H1 (cell line): ENCODE results near the gene MTCH1. TPM values are rescaled to one million over a fixed set of nuclear protein-coding genes. Genes with fewer than 3 reads are reported as not detected.

Experiments
- CTCF ChIA-PET: fragments of 300-600 bp; sonication (Branson Sonifier 250); formaldehyde crosslinking; loops from one replicate; lab custom pipeline; 2021; ENCODE audit not compliant: partially characterized antibody; lab: Charles Lee
- POLR2A ChIA-PET: fragments of 300-600 bp; sonication (Branson Sonifier 250); formaldehyde crosslinking; loops from one replicate; lab custom pipeline; 2021; ENCODE audit warnings: inconsistent platforms; ENCODE audit not compliant: partially characterized antibody; lab: Charles Lee
- DNase-seq, 2 experiments: peaks; one replicate each; pipeline versions ENCODE4 v3.0.0 to v3.0.0-alpha.2; 2010 to 2022; ENCODE audit warnings: low spot score in 2 of 2, low read depth in 1 of 2, mixed read lengths in 1 of 2
- FAIRE-seq: peaks from 2 replicates; lab custom pipeline; 2011; peaks lifted over from hg19 to GRCh38; lab: Jason Lieb, UNC
- H2AFZ ChIP-seq: 2 replicates; pipeline ENCODE4 v1.8.1; 2012; ENCODE audit warnings: low read length, inconsistent platforms
- H2AK5ac ChIP-seq: 2 replicates; pipeline ENCODE4 v1.6.1; 2013; ENCODE audit warnings: low read depth, low read length
- H2BK120ac ChIP-seq: replicated peaks from 2 replicates; pipeline ENCODE3; 2013; ENCODE audit warnings: low read depth, low read length, inconsistent platforms
- H2BK12ac ChIP-seq: 2 replicates; pipeline ENCODE4 v1.6.1; 2013; ENCODE audit warnings: low read depth, low read length
- H2BK15ac ChIP-seq: 2 replicates; pipeline ENCODE4 v1.6.1; 2013; ENCODE audit warnings: low read length
- H2BK20ac ChIP-seq: 2 replicates; pipeline ENCODE4 v1.6.1; 2013; ENCODE audit warnings: low read length
- H2BK5ac ChIP-seq: 2 replicates; pipeline ENCODE4 v1.6.1; 2013; ENCODE audit warnings: low read depth, low read length
- H3K14ac ChIP-seq: 2 replicates; pipeline ENCODE4 v1.6.1; 2013; ENCODE audit warnings: inconsistent platforms; ENCODE audit not compliant: insufficient read length
- H3K18ac ChIP-seq: 2 replicates; pipeline ENCODE4 v1.6.1; 2013; ENCODE audit warnings: low read length; ENCODE audit errors: extremely low read depth
- H3K23ac ChIP-seq: 2 replicates; pipeline ENCODE4 v1.6.1; 2013; ENCODE audit warnings: inconsistent platforms; ENCODE audit not compliant: insufficient read length
- H3K23me2 ChIP-seq: 2 replicates; pipeline ENCODE4 v1.6.1; 2013; ENCODE audit warnings: low read depth, low read length
- H3K27ac ChIP-seq: 2 replicates; pipeline ENCODE4 v1.6.1; 2011; ENCODE audit warnings: low read depth, low read length, inconsistent platforms
- H3K27me3 ChIP-seq, 4 experiments: replicated peaks in 1 of 4; 1 replicate in 1 of 4; 2 replicates in 3 of 4; pipeline versions ENCODE4 v1.6.1 to v1.8.1; 2011 to 2013; ENCODE audit warnings: low read length in 3 of 4, mild to moderate bottlenecking in 3 of 4, inconsistent platforms in 2 of 4, mixed read lengths in 2 of 4, moderate library complexity in 1 of 4; ENCODE audit not compliant: control insufficient read depth in 3 of 4, insufficient read depth in 3 of 4; ENCODE audit errors: extremely low read depth in 1 of 4
- H3K36me3 ChIP-seq, 4 experiments: 2 replicates each; pipeline versions ENCODE4 v1.6.1 to v1.8.1; 2011 to 2013; ENCODE audit warnings: mild to moderate bottlenecking in 4 of 4, low read length in 3 of 4, moderate library complexity in 2 of 4, control low read depth in 1 of 4, inconsistent platforms in 1 of 4; ENCODE audit not compliant: insufficient read depth in 4 of 4, control insufficient read depth in 2 of 4
- H3K4ac ChIP-seq: replicated peaks from 2 replicates; pipeline ENCODE3; 2013; ENCODE audit warnings: low read length, low read depth, mixed read lengths, inconsistent platforms; ENCODE audit not compliant: insufficient read length
- H3K4me1 ChIP-seq, 4 experiments: replicated peaks in 1 of 4; 1 replicate in 1 of 4; 2 replicates in 3 of 4; pipeline versions ENCODE4 v1.6.1 to v1.8.1; 2011 to 2013; ENCODE audit warnings: low read length in 3 of 4, inconsistent platforms in 2 of 4, mixed read lengths in 1 of 4; ENCODE audit not compliant: insufficient read depth in 4 of 4, control insufficient read depth in 3 of 4
- H3K4me2 ChIP-seq, 2 experiments: 2 replicates each; pipeline versions ENCODE4 v1.6.1 to v1.8.1; 2011 to 2013; ENCODE audit warnings: low read depth in 2 of 2, low read length in 2 of 2, control low read depth in 1 of 2, inconsistent platforms in 1 of 2, mild to moderate bottlenecking in 1 of 2; ENCODE audit not compliant: insufficient read depth in 1 of 2
- H3K4me3 ChIP-seq, 4 experiments: fragments of 200-600, 300-600 bp in 1 of 4; sonication (generic), shearing (Covaris generic), sonication (Bioruptor Twin) in 1 of 4; 2 replicates each; pipeline versions ENCODE4 v1.5.1 to v1.8.1; 2011 to 2016; ENCODE audit warnings: low read length in 4 of 4, low read depth in 3 of 4, control low read depth in 2 of 4, inconsistent platforms in 2 of 4, mild to moderate bottlenecking in 2 of 4, mixed read lengths in 1 of 4, moderate library complexity in 1 of 4; ENCODE audit not compliant: insufficient read depth in 2 of 4; ENCODE audit errors: extremely low read depth in 1 of 4
- H3K56ac ChIP-seq: replicated peaks from 2 replicates; pipeline ENCODE3; 2013; ENCODE audit warnings: low read depth, mild to moderate bottlenecking, mixed read lengths, low read length, inconsistent platforms; ENCODE audit not compliant: insufficient read length
- H3K79me1 ChIP-seq: 2 replicates; pipeline ENCODE4 v1.6.1; 2013; ENCODE audit warnings: low read depth, low read length, control low read depth
- H3K79me2 ChIP-seq, 2 experiments: 2 replicates each; pipeline versions ENCODE4 v1.6.1 to v1.8.1; 2012 to 2013; ENCODE audit warnings: low read length in 2 of 2, mild to moderate bottlenecking in 2 of 2, inconsistent platforms in 1 of 2; ENCODE audit not compliant: insufficient read depth in 2 of 2, control insufficient read depth in 1 of 2
- H3K9ac ChIP-seq, 4 experiments: replicated peaks in 1 of 4; 1 replicate in 1 of 4; 2 replicates in 3 of 4; pipeline versions ENCODE4 v1.6.1 to v1.8.1; 2011 to 2013; ENCODE audit warnings: low read depth in 3 of 4, low read length in 3 of 4, control low read depth in 2 of 4, mild to moderate bottlenecking in 2 of 4, moderate library complexity in 2 of 4, inconsistent platforms in 1 of 4; ENCODE audit errors: extremely low read depth in 1 of 4
- H3K9me3 ChIP-seq, 2 experiments: 2 replicates each; pipeline versions ENCODE4 v1.6.1 to v1.8.1; 2012 to 2013; ENCODE audit warnings: mild to moderate bottlenecking in 2 of 2, moderate library complexity in 2 of 2, control low read depth in 1 of 2, inconsistent platforms in 1 of 2, low read depth in 1 of 2, low read length in 1 of 2, mixed read lengths in 1 of 2; ENCODE audit not compliant: insufficient read depth in 2 of 2
- H4K20me1 ChIP-seq, 2 experiments: replicated peaks in 1 of 2; 2 replicates each; pipeline versions ENCODE3 to v1.8.1; 2011 to 2013; ENCODE audit warnings: inconsistent platforms in 2 of 2, low read length in 2 of 2, mild to moderate bottlenecking in 1 of 2; ENCODE audit not compliant: insufficient read depth in 2 of 2, control insufficient read depth in 1 of 2
- H4K5ac ChIP-seq: 2 replicates; pipeline ENCODE4 v1.6.1; 2013; ENCODE audit warnings: low read length, low read depth, mixed read lengths, inconsistent platforms; ENCODE audit not compliant: insufficient read length
- H4K8ac ChIP-seq: 2 replicates; pipeline ENCODE4 v1.8.0; 2013; ENCODE audit warnings: mild to moderate bottlenecking, moderate library complexity, low read length, inconsistent platforms; ENCODE audit not compliant: insufficient read depth; ENCODE audit errors: extremely low read depth
- H4K91ac ChIP-seq: replicated peaks from 2 replicates; pipeline ENCODE3; 2013; ENCODE audit warnings: low read length, mixed read lengths, inconsistent platforms; ENCODE audit not compliant: insufficient read length
- CREB1 ChIP-seq: IDR thresholded peaks from 2 replicates; pipeline ENCODE4 v1.6.1; 2012; ENCODE audit warnings: inconsistent platforms
- CTBP2 ChIP-seq: IDR thresholded peaks from 2 replicates; pipeline ENCODE4 v1.7.0; 2011; ENCODE audit warnings: borderline replicate concordance, mild to moderate bottlenecking, moderate library complexity, mixed read lengths, low read length; ENCODE audit not compliant: insufficient read depth, insufficient read length
- HDAC6 ChIP-seq: IDR thresholded peaks from one replicate; pipeline ENCODE4 v1.7.1; 2012; ENCODE audit warnings: low read depth, mild to moderate bottlenecking, inconsistent platforms, low read length, moderate library complexity
- RAD21 ChIP-seq, 2 experiments: IDR thresholded peaks in 1 of 2; conservative IDR thresholded peaks in 1 of 2; 2 replicates each; pipeline ENCODE4 v1.6.1; 2011; ENCODE audit warnings: low read depth in 2 of 2, low read length in 2 of 2, improper control_type of control experiment in 1 of 2, inconsistent platforms in 1 of 2, mild to moderate bottlenecking in 1 of 2, moderate library complexity in 1 of 2
- SRF ChIP-seq: IDR thresholded peaks from 2 replicates; pipeline ENCODE4 v1.6.1; 2011; ENCODE audit warnings: mild to moderate bottlenecking, low read depth, low read length, moderate library complexity
- TBP ChIP-seq: IDR thresholded peaks from 2 replicates; pipeline ENCODE4 v1.6.1; 2011; ENCODE audit warnings: low read depth, low read length, improper control_type of control experiment
- YY1 ChIP-seq: IDR thresholded peaks from 2 replicates; pipeline ENCODE4 v1.6.1; 2011; ENCODE audit warnings: low read depth, mild to moderate bottlenecking, low read length
- ZNF274 ChIP-seq: IDR thresholded peaks from 2 replicates; pipeline ENCODE4 v1.7.0; 2012; ENCODE audit warnings: low read length, borderline replicate concordance; ENCODE audit errors: extremely low read depth
- WGBS, 2 experiments: shearing (Covaris generic) in 1 of 2; methylation state at CpG; one replicate each; pipeline versions ENCODE4 v1.1.6 to v1.1.7; 2013 to 2015; ENCODE audit warnings: low lambda C conversion rate in 2 of 2, mixed read lengths in 2 of 2, inconsistent platforms in 1 of 2, low coverage in 1 of 2, missing lambda C conversion rate in 1 of 2; ENCODE audit not compliant: insufficient replicate concordance in 2 of 2, insufficient coverage in 1 of 2, insufficient read length in 1 of 2; ENCODE audit errors: extremely low coverage in 1 of 2, missing lambda C conversion rate in 1 of 2; 5-methylcytosine and 5-hydroxymethylcytosine counted together
- polyA plus RNA-seq, 7 experiments: library from polyadenylated mRNA; depleted of rRNA in 3 of 7; stranded (reverse) in 5 of 7; unstranded in 2 of 7; fragments of >200 nt in 5 of 7; fragments of 200-250 nt in 2 of 7; gene quantifications; 1 replicate in 5 of 7; 2 replicates in 1 of 7; 4 replicates in 1 of 7; pipeline versions ENCODE4 v1.2.1 to v1.2.3, GENCODE V29; 2011 to 2013; ENCODE audit warnings: missing spikeins in 2 of 7, mixed read lengths in 2 of 7
- total RNA-seq: library from RNA; stranded (reverse); fragmentation: NEBNext Ultra II Directional; extraction: Animal tissue kit (Norgen Biotek cat#: 25700); gene quantifications from 2 replicates; pipeline ENCODE4 v1.2.1, GENCODE V29; 2021

MTCH1 gene
- total and polyA plus RNA-seq, 2 of the 8 experiments (the other 6 are each of a cell fraction or from before 2014, with no cell fraction given) = 169 to 214 TPM

- Histone ChIP-seq H3K36me3 (no peaks in the 10 kb centered on the region), H3K23me2 (no peaks in the 10 kb centered on the region), H3K4ac (no peak overlapping the region), H3K56ac (no peak overlapping the region), H4K20me1 (no peaks in the 10 kb centered on the region), H3K79me1 (no peaks in the 10 kb centered on the region), H3K4me1 (peaks cover 0 to 4% (median 2%) of the 10 kb centered on the region in 4 experiments; a peak in 4 of 7 replicates), H3K4me2 (no peak overlapping the region), H4K8ac (no peak overlapping the region), H3K79me2 (no peaks in the 10 kb centered on the region), H3K27me3 (no peaks in the 10 kb centered on the region), H2BK5ac (no peak overlapping the region), H3K9ac (no peak overlapping the region), H3K27ac (no peak overlapping the region), H3K23ac (no peak overlapping the region), H4K91ac (no peak overlapping the region), H2BK120ac (no peak overlapping the region), H3K18ac (no peak overlapping the region), H3K9me3 (no peaks in the 10 kb centered on the region), H2BK20ac (no peak overlapping the region), H3K14ac (no peak overlapping the region), H2AK5ac (no peak overlapping the region), H2AFZ (no peak overlapping the region), H2BK15ac (no peak overlapping the region), H4K5ac (no peak overlapping the region), H3K4me3 (no peak overlapping the region), H2BK12ac (no peak overlapping the region)
- POLR2A ChIA-PET = interaction anchor here (1.1 kb wide), 1 partner anchor 15 kb away, joined by 3 read pairs; no protein-coding TSS in a partner anchor
- 84% methylated on average over 4 of the region's 4 CpGs; no CpG with 5 or more reads in 1 of the 2 experiments for WGBS, 2 experiments
- DNase-seq (no peak), FAIRE-seq (no peak)
- TF ChIP-seq SRF (no peak), TBP (no peak), RAD21 (IDR thresholded peaks at IDR 0.05 in 1 of 2, conservative IDR thresholded peaks at IDR 0.05 in 1 of 2; ENCODE audit: low read depth in 2 of 2, low read length in 2 of 2) (no peak), CTBP2 (no peak), YY1 (no peak), ZNF274 (no peak), HDAC6 (no peak), CREB1 (no peak)
- CTCF ChIA-PET = interaction anchor here (2.2 kb wide), 1 partner anchor 18 kb away, joined by 12 read pairs; no protein-coding TSS in a partner anchor
These were observed 13.7 kb upstream of the MTCH1 start for GRCh38 chr6:36999751-37000125.
